OCI-LY3 (cell line): ENCODE data around the gene ABCG4.

ENCODE experiments used
- CTCF ChIP-seq: fragments of 200-600, 300-600 bp; sonication (generic); IDR thresholded peaks from 2 replicates; pipeline ENCODE4 v1.5.1; 2014; ENCODE audit warnings: antibody characterized with exemption, low read length, low read depth
- EZH2phosphoT487 ChIP-seq: fragments of 200-600 bp; shearing (Covaris generic); IDR thresholded peaks from 2 replicates; pipeline ENCODE4 v1.6.1; 2018; ENCODE audit warnings: antibody characterized with exemption, mixed run types, low read depth

- TF ChIP-seq CTCF (no peak), EZH2phosphoT487 (no peak)
These were observed 9.6 kb downstream of the ABCG4 start for GRCh38 chr11:119158467-119158866.
